ENCODE results near the gene ZNF652.

DNA sequence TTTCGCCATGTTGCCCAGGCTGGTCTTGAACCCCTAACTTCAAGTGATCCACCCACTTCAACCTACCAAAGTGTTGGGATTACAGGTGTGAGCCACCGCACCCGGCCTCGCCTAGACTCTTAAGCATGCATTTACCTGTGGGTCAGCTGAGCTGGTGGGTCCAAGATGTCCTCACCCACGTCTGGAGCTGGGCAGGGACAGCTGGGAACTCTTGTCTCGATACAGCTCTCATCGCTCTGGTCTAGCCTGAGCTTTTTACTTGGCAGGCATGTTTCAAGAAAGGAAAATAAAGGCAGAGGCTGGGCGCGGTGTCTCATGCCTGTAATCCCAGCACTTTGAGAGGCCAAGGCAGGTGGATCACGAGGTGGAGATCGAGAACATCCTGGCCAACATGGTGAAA lies 74.6 kb downstream of the ZNF652 start:
- TF ChIP-seq, protein P1, sequence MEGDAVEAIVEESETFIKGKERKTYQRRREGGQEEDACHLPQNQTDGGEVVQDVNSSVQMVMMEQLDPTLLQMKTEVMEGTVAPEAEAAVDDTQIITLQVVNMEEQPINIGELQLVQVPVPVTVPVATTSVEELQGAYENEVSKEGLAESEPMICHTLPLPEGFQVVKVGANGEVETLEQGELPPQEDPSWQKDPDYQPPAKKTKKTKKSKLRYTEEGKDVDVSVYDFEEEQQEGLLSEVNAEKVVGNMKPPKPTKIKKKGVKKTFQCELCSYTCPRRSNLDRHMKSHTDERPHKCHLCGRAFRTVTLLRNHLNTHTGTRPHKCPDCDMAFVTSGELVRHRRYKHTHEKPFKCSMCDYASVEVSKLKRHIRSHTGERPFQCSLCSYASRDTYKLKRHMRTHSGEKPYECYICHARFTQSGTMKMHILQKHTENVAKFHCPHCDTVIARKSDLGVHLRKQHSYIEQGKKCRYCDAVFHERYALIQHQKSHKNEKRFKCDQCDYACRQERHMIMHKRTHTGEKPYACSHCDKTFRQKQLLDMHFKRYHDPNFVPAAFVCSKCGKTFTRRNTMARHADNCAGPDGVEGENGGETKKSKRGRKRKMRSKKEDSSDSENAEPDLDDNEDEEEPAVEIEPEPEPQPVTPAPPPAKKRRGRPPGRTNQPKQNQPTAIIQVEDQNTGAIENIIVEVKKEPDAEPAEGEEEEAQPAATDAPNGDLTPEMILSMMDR (IDR thresholded peaks at IDR 0.05; ENCODE audit: low read length) = no peak
- TF ChIP-seq EZH2 (IDR thresholded peaks at IDR 0.05; ENCODE audit: borderline replicate concordance, low read length) = no peak

All from OCI-LY1 (cell line).